ENCODE measurements around the gene PLPP3. TPM values are rescaled to one million over a fixed set of nuclear protein-coding genes. Genes with fewer than 3 reads are reported as not detected.

The PLPP3 gene
- total RNA-seq, 1 experiment from 2014 or later, result 26.7 TPM

GRCh38 chr1:56590520-56591011, 11.2 kb upstream of the PLPP3 start:
- Histone ChIP-seq H3K79me1 (ENCODE audit: insufficient read depth, low read depth, low read length, poor library complexity, severe bottlenecking) (no peaks in the 10 kb centered on the region), H3K27me3 (ENCODE audit: insufficient read depth, low read length) (no peaks in the 10 kb centered on the region), H3K14ac (ENCODE audit: insufficient read depth, low read length) (no peak overlapping the region), H2AK5ac (ENCODE audit: insufficient read length, low read length) (no peak overlapping the region), H3K27ac (ENCODE audit: insufficient read length, low read depth, low read length) (no peak overlapping the region), H2BK5ac (ENCODE audit: insufficient read length, low read length) (no peak overlapping the region), H4K91ac (ENCODE audit: insufficient read length, low read depth, low read length) (no peak overlapping the region), H3K9me3 (ENCODE audit: control insufficient read depth, low read depth, low read length) (no peaks in the 10 kb centered on the region), H3K23ac (ENCODE audit: insufficient read length, low read depth, low read length) (no peak overlapping the region), H2BK15ac (ENCODE audit: low read depth, low read length) (no peak overlapping the region), H2BK12ac (ENCODE audit: insufficient read length, low read depth, low read length) (no peak overlapping the region), H3K23me2 (ENCODE audit: insufficient read length, low read depth, low read length, poor library complexity, severe bottlenecking) (no peaks in the 10 kb centered on the region), H4K5ac (ENCODE audit: insufficient read length, low read depth, low read length) (no peak overlapping the region), H2AFZ (ENCODE audit: low read length) (no peak overlapping the region), H2BK20ac (ENCODE audit: low read depth, low read length, poor library complexity, severe bottlenecking) (no peak overlapping the region), H3K56ac (ENCODE audit: insufficient read length, low read depth, low read length) (no peak overlapping the region), H3K4me1 (ENCODE audit: insufficient read depth, low read length) (no peaks in the 10 kb centered on the region), H2BK120ac (ENCODE audit: low read depth, low read length, poor library complexity, severe bottlenecking) (no peak overlapping the region), H4K20me1 (ENCODE audit: control insufficient read depth, insufficient read depth, insufficient read length) (no peaks in the 10 kb centered on the region), H3K9ac (ENCODE audit: extremely low read depth, insufficient read length, low read length) (no peak overlapping the region), H3K4ac (ENCODE audit: low read depth, low read length) (no peak overlapping the region), H3T11ph (ENCODE audit: low read length) (no peak overlapping the region), H3K18ac (ENCODE audit: insufficient read length, low read depth, low read length) (no peak overlapping the region), H4K8ac (replicated peaks; ENCODE audit: insufficient read length, low read depth, low read length) (no peak overlapping the region), H3K79me2 (ENCODE audit: insufficient read depth, low read length) (no peaks in the 10 kb centered on the region), H3K4me2 (ENCODE audit: insufficient read depth, insufficient read length, low read length) (no peak overlapping the region)
- no peak for DNase-seq
- Mint-ChIP-seq H3K27me3 (ENCODE audit: low read depth) (no peaks in the 10 kb centered on the region; the same call in 1 of the 2 replicates), H3K4me3 (no peak overlapping the region), H3K36me3 (ENCODE audit: insufficient read depth in 1 of 3, low read depth in 3 of 3) (peaks cover 0 to 9% (median 3%) of the 10 kb centered on the region in 3 experiments; a peak in 3 of 7 replicates), H3K4me1 (peaks cover 2 to 3% of the 10 kb centered on the region in 2 experiments; a peak in 3 of 4 replicates), H3K27ac (no peak overlapping the region; a peak in 1 of 7 replicates), H3K9me3 (peaks cover 3 to 4% of the 10 kb centered on the region in 2 experiments; a peak in 2 of 5 replicates)
- WGBS (ENCODE audit: extremely low coverage, insufficient read length, low lambda C conversion rate), result no CpG with 5 or more reads among the region's 3 CpGs
- no peak for TF ChIP-seq CTCF (conservative IDR thresholded peaks at IDR 0.05)

All from H9 (cell line).